HTERT RPE-1 (cell line): ENCODE results near the gene ADSS1.
"Not testable (repeated sequence)": the region's sequence is repeated elsewhere in the genome, so short reads cannot be mapped to it uniquely, and the experiment has no call there.

Experiments
- in situ Hi-C: fragments of 300-500 bp; cut with MboI; formaldehyde crosslinking; loops from 4 replicates; pipeline ENCODE4 v1.14.3; 2020; ENCODE audit warnings: low sequenced_read_pairs

The ADSS1 gene

GRCh38 chr14:104745431-104745830 lies 21.4 kb downstream of the ADSS1 start:
- in situ Hi-C loops = no loop called here

DNA sequence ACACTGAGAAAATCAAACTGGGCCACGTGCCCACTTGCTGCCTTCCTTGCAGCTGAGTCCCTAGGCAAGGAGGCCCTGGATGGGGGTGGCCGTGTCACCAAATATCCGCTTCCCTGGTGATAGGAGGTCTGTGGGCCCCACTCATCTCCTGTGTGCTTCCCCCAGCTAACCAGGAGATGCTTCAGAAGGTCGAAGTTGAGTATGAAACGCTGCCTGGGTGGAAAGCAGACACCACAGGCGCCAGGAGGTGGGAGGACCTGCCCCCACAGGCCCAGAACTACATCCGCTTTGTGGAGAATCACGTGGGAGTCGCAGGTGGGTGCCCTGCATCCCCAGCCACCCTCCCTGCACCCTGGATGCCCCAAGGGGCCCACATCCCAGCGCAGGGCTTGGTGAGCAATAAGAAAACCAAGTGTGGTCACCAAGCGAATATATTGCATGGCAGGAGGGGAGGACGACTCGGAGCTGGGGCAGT lies 22.1 kb downstream of the ADSS1 start:
- in situ Hi-C loops = no loop called here

DNA sequence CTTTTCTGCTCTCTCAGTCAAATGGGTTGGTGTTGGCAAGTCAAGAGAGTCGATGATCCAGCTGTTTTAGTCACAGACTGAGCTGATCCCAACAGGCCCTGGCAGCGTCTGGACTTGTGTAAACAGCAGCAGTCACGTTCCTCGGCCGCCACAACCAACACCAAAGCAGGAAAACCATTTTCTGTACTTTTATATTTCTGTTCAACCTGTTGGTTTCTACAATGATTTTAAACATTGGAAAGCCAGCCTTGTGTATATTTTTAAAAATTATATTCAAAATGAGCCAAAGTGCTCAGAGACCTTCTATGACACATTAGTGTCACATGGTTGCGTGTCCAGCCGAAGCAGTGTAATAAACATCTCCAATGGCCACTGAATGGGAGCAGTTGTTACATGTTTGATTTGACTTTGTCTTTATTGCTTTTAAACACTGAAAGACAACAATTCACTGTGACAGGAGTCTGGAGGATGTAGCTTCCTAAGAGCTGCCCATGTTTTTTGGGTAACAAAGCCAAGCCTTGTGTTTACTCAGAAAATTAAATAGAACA lies 23.0 kb downstream of the ADSS1 start:
- in situ Hi-C loops = no loop called here

DNA sequence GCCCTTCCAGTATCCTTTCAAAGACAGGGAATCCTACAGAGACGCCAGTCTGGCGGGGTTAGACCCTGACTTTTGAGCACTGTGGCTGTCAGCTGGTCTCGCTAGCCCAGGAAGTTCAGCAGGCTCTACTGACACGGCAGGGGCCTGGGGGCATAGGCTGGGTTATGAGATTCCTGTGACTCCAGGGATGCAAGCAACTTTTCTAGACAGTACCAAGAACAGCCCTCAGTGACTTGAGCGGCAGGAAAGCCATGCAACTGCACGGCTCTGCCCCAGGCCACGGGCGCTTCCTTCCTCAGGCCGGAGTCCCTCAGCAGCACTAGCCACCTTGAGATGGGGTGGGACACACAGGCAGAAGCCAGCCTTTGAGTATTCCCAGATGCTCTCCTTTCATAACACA lies 23.8 kb downstream of the ADSS1 start:
- in situ Hi-C loops = no loop called here

GRCh38 chr14:104749111-104749649 lies 25.2 kb downstream of the ADSS1 start:
- in situ Hi-C loops = no loop called here

DNA sequence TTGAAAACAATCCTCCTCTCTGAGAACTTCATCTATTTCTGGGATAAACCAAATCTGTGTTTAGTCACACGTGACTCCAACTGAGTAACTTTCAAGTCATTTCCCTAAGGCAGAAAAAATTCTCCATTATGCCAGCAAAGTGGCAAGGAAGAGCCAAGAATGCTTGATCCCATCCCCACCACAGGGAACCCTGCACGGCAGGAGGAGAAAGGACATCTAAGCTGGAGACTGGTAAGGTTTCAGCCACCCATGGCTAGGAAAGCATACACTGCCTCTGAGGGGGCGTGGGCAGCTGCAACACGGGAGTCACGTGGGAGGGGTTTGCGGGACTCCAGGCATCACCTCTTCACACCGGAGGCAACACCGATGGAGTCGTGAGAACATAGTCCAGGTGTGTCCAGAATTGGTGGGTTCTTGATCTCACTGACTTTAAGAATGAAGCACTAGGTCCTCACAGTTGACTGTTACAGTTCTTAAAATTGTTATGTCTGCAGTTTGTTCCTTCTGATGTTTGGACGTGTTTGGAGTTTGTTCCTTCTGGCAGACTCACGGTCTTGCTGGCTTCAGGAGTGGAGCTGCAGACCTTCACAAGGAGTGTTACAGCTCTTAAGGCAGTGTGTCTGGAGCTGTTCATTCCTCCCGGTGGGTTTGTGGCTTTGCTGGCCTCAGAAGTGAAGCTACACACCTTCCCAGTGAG lies 26.2 kb downstream of the ADSS1 start:
- in situ Hi-C loops = no loop called here

GRCh38 chr14:104750753-104751057 lies 26.7 kb downstream of the ADSS1 start:
- in situ Hi-C loops = not testable (repeated sequence)

- in situ Hi-C loops = no loop called here
These were observed 27.8 kb downstream of the ADSS1 start for GRCh38 chr14:104751539-104752422.

GRCh38 chr14:104752423-104752734 lies 28.4 kb downstream of the ADSS1 start:
- in situ Hi-C loops = no loop called here

- in situ Hi-C loops = no loop called here
These were observed 28.9 kb downstream of the ADSS1 start, which contains the start of gene SIVA1 for GRCh38 chr14:104752735-104753527. TSS of gene SIVA1 (plus strand) at chr14:104753147. CDS start at chr14:104753202, 55 bp downstream.

GRCh38 chr14:104753528-104754212 lies 29.6 kb downstream of the ADSS1 start:
- in situ Hi-C loops = no loop called here

DNA sequence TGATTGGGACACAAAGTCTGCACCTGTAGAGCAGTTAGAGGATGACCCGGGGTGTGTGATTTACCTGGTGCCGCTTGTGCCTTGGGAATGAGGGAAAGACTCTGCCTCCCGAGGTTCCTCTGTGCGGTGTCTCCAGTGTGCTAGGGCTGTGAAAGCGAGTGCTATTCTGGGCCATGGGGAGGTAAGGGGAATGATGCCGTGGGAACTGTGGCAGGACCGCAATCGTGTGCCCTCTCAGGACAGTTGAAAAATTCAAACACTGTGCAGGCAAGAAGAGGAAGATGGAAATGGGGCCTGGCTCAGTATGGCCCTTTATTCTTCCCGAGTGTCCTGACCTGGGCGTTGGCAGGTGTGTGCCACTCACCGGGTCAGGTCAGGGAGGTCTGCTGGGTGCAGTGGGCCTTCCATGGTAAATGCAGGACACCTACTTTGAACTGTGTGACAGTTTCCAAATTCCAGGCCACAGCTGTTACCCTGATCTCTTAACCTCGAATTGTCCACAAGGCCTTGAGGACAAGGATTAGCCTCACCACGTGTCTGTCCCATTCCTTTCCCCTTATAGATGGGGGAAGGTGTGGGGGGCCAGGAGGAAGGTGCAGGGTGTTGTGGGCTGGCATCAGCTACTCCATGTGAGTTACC lies 30.3 kb downstream of the ADSS1 start:
- in situ Hi-C loops = no loop called here

GRCh38 chr14:104755621-104756020 lies 31.6 kb downstream of the ADSS1 start:
- in situ Hi-C loops = no loop called here

DNA sequence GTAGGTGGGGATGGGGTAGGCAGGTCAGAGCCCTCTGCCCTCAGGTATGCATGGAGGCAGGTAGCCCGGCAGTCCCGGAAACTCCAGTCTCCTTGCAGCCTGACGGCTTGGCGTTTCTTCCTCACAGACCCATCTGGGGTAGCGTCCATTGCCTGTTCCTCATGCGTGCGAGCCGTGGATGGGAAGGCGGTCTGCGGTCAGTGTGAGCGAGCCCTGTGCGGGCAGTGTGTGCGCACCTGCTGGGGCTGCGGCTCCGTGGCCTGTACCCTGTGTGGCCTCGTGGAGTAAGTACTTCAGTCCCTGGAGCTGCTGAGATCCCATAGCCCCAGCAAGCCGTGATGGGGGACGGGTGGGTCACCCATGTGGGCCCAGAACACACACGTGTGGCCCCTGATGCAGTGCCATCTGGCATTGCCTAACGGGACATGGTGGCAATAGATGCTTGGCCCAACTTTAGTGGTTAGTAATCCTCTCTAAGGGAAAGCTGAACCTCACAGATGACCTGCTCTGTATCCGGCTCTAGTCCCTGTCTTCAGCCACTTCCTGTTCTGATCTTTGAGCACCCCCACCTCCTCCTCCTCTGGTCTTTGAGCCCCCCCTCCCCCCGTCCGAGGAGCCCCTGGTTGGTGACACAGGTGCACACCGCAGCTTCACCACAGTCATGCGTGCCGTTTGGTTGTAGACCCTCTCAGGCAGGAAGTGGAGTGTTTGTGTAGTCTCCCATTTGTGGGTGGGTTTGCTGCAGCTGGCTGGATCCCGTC lies 32.6 kb downstream of the ADSS1 start:
- in situ Hi-C loops = no loop called here

DNA sequence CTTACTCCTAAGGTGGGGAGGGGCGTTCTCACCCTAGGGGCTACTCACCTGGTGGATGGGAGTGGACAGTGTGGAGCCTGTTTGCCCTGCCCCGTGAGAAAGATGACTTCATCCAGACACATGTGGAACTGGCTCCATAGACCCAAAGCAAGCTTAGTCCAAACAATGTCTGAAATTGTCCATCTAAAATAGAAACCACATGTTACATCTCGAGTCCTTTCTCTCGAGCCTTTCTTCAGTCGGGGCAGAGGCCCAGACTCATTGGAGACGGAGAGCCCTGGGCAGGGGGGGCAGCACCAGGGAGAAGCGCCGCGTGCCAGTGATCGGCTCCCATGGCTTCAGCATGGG lies 33.2 kb downstream of the ADSS1 start:
- in situ Hi-C loops = no loop called here

- in situ Hi-C loops = no loop called here
These were observed 33.8 kb downstream of the ADSS1 start for GRCh38 chr14:104757681-104758392.

DNA sequence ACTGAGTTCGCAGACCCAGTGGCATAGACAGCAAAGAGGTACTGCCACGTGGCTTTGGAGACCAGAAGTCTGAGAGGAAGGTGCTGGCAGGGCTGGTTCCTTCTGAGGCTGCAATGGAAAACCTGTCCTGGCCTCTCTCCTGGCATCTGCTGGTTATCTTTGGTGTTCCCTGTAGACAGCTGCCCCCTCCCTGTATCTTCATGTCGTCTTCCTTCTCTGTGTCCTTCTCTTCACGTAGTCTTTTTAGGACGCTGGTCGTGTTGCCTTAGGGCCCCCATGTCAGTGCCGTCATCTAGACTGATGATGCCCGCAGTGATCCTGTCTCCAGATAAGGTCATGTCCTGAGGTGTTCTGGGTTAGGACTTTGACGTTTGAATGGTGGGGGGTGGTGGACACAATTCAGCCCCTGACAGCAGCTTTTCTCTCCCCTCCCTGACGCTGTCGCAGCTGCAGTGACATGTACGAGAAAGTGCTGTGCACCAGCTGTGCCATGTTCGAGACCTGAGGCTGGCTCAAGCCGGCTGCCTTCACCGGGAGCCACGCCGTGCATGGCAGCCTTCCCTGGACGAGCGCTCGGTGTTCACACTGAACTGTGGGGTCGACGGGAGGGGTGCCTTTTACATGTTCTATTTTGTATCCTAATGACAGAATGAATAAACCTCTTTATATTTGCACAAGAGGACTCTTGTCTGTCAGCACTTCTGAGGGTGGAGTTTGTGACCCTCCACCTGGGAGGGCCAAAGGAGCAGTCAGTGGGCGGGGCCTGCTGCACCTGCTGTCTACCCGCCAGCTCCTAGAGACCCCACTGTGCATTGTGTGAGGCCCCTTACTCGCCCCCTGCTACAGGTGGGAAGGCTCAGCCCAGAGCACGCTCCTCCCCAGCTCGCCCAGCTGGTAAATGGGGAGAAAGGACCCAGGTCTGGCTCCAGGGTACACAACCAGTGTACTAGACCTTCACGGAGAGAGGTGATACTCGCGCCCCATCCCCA lies 35.2 kb downstream of the ADSS1 start:
- in situ Hi-C loops = no loop called here
